GM18861 (cell line): ENCODE results near the gene RAB3A.
"Not testable (repeated sequence)": the region's sequence is repeated elsewhere in the genome, so short reads cannot be mapped to it uniquely, and the experiment has no call there.

Experiments used
- ATAC-seq: cut with Tn5 transposase; IDR thresholded peaks from one replicate; pipeline ENCODE4 v1.9.1; 2021; ENCODE audit not compliant: unreplicated experiment

RAB3A gene

GRCh38 chr19:18224525-18225354 is 20.9 kb upstream of the RAB3A start:
- ATAC-seq, result peak; percentile 84

DNA sequence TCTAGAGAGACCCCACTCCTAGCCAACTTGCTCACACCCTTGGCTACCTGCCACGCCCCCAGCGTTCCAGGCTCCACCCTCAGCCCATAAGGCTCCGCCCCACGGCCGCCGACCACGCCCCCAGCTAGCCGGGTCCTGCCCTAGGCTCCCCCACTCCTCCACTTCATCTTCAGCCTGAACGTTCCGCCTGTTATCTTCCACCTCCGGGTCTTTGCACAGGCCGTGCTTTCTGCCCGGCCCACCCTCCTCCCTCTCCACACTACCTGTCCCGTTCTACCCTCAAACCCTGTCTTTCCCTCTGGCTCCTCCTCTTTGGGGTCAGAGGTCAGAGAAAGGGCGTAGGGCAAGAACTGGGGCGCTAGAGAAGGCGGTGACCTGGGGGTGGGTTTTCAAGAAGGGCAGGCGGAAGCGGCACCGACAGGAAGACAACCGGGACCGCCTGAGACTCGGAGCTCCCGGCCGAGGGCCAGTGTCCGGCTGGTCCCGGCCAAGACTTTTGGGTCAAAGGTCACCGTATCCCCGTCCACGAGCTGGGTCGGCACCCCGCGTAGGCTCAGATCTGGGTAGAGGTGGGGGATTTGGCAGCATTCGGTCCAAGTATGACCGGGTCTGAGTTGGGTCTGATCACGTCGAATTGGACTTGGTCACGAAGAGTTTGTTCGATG is 20.1 kb upstream of the RAB3A start:
- ATAC-seq, result no peak

GRCh38 chr19:18221815-18222725 is 18.2 kb upstream of the RAB3A start:
- ATAC-seq, result no peak

DNA sequence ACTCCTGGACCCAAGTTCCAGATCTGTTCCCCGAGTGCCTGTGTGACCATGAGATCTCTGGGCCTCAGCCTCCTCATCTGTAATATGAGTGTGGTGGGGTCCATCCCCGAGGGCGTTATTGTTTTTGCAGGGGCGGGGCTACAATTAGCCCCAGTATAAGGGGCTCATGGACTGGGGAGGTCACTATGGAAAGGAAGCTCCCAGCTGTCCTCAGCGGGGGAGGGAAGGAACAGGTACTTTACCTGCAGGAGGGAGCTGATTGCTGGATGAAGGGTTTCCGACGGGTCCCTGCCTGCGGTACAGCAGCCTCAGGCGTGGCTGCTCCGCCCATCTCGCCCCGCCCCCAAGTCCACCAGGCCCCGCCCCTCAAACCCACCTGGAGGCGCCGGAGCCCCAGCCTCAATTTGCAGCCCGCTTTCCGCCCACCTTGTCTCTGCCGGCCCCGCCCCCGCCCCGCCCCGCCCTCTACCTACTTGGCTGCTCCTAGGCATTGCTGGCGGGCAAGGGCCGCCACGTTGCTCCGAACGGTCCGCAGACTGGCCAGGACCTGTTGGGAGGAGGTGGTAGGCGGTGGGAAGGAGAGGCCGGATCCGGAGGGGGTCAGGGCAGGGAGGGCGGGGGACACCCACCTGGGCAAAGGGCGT is 16.9 kb upstream of the RAB3A start:
- ATAC-seq, result no peak

- no peak for ATAC-seq
Measured at GRCh38 chr19:18219911-18220631, 16.2 kb upstream of the RAB3A start.

DNA sequence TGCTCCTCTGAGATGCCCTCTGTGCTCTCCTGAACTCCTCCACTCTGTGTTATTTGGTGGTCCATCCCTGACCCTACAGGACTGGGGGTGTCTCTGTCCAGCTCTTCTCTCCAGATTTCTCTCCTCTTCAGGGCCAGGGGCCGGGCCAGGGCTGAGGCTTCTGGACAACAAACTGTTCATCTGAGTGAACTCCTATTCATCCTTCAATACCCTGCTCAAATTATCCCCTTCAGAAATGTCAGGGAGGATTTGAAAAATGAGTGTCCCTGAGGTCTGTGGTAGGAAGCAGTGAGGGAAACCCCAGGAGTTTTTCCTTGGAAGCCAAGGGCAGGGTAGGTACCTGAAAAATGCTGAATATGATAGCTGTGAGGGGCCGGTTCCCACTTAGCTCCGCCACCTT is 14.8 kb upstream of the RAB3A start:
- no peak for ATAC-seq

GRCh38 chr19:18218159-18218558 is 14.3 kb upstream of the RAB3A start:
- ATAC-seq, result no peak

- ATAC-seq, result no peak
Measured at GRCh38 chr19:18216789-18217188, 12.9 kb upstream of the RAB3A start.

- ATAC-seq, result no peak
Measured at GRCh38 chr19:18214779-18215433, 11.1 kb upstream of the RAB3A start.

- ATAC-seq, result no peak
Measured at GRCh38 chr19:18211683-18212082, 7.8 kb upstream of the RAB3A start.

DNA sequence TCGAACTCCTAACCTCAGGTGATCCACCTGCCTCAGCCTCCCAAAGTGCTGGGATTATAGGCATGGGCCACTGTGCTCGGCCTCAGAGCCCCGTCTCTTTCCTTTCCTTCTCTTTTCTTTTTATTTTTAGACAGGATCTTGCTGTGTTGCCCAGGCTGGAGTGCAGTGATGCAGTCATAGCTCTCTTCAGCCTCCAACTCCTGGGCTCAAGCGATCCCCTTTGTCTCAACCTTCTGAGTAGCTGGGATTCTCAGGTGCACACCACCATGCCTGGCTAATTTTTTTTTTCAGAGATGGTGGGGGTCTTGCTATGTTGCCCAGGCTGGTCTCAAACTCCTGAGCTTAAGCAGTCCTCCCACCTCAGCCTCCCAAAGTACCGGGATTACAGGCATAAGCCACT is 6.1 kb upstream of the RAB3A start:
- not testable (repeated sequence) for ATAC-seq

- no peak for ATAC-seq
Measured at GRCh38 chr19:18208098-18208951, 4.5 kb upstream of the RAB3A start.

DNA sequence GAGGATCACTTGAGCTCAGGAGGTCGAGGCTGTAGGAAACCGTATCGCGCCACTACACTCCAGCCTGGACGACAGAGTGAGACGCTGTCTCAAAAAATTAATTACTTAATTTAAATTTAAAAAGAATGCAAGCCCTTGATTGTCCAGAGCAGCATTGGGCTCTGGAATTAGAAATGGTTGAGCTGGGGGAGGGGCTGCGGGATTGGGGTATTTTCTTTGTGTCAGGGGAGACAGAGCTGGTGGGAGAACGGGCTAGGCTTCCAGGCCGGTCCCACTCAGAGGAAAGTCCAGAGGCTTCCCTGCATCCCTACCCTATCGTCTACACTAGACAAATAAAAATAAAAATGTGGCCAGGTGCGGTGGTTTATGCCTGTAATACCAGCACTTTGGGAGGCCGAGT is 2.2 kb upstream of the RAB3A start:
- no peak for ATAC-seq

DNA sequence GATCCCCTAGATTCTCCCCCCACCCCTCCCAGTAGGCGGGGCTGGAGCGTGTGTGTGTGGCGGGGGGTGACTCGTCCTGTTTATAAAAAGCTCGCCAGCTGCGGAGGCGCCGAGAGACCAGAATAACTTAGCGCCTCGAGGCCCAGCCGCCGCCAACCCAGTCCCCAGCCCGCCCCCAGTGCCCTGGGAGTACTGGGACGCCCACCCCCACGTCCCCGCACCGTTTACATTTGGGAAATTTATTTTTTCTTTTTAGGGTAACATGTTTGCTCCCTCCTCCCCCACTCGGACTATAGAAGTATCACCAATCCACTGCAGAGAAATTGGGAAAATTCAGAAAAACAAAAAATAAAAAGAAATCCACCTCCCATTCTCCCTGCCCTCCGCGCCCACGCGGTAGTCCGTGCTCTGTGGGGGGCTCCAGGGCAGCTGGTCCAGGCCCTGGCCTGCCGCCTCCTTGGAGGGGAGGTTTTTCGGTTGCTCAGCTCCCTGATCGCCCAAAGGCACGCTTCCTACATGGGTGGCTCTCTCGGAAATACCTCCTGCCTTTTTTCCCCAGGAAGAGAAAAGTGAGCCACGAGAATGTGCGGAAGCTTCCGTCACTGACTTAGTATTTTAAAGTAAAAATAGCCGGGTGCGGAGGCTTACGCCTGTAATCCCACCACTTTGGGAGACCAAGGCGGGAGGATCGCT is 1.5 kb upstream of the RAB3A start:
- ATAC-seq, result no peak

- ATAC-seq, result no peak
Measured at GRCh38 chr19:18204394-18205199, 755 bp upstream of the RAB3A start.

GRCh38 chr19:18203408-18203862 is 407 bp downstream of the RAB3A start:
- no peak for ATAC-seq

DNA sequence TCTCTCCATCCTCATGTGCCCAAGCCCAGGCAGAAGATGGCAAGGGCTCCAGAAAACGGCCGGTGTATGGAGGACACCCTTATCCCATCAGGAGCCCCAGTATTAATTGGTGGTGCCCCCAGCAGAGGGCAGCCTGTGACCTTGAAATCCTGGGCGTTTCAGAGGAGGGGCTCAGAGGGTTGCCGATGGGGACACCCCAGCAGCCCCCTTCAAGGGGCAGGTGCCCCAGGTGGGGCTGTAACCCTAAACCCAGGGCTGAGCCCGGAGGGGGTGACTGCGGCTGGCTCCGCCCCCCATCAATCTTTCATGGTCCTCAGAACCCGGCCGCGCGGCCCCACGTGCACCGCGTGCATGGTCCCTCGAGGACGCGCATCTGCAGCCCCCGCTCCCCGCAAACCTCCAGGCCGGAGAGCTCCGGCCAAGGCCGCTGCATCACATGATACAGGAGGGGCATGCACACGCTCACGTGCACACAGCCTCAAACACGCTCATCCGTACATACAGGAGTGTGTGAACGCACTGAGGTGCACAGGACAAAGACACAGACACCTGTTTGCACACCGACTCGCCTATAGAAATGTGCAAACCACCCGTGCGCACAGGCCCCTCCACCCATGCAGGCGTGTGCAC is 949 bp downstream of the RAB3A start:
- no peak for ATAC-seq
